Eye (tissue), 1 donor: ENCODE results near the gene CCL7.

Experiments
- DNase-seq: peaks from one replicate; pipeline ENCODE4 v3.0.0-alpha.2; 2015

Gene CCL7

GRCh38 chr17:34248511-34249024 is 21.5 kb upstream of the CCL7 start:
- no peak for DNase-seq

- DNase-seq: no peak
Observed at GRCh38 chr17:34249061-34249460, 21.0 kb upstream of the CCL7 start.

GRCh38 chr17:34249478-34249877 is 20.5 kb upstream of the CCL7 start:
- no peak for DNase-seq

- no peak for DNase-seq
Observed at GRCh38 chr17:34251186-34251585, 18.8 kb upstream of the CCL7 start.

GRCh38 chr17:34252095-34252443 is 18.0 kb upstream of the CCL7 start:
- no peak for DNase-seq

GRCh38 chr17:34252444-34253138 is 17.4 kb upstream of the CCL7 start:
- DNase-seq: peak; percentile 86

- no peak for DNase-seq
Observed at GRCh38 chr17:34253139-34253525, 16.9 kb upstream of the CCL7 start.

- DNase-seq: no peak
Observed at GRCh38 chr17:34254146-34254545, 15.9 kb upstream of the CCL7 start.

- peak; percentile 89 for DNase-seq
Observed at GRCh38 chr17:34254651-34255380, 15.2 kb upstream of the CCL7 start, which contains the start of gene CCL2. CCL2 (plus strand) TSS chr17:34255285; CDS start chr17:34255350, 65 bp downstream.

GRCh38 chr17:34255381-34255732 is 14.7 kb upstream of the CCL7 start:
- DNase-seq: no peak

GRCh38 chr17:34255841-34256240 is 14.2 kb upstream of the CCL7 start:
- DNase-seq: no peak

- DNase-seq: no peak
Observed at GRCh38 chr17:34257299-34257985, 12.6 kb upstream of the CCL7 start.

- no peak for DNase-seq
Observed at GRCh38 chr17:34257986-34258326, 12.1 kb upstream of the CCL7 start.

- no peak for DNase-seq
Observed at GRCh38 chr17:34259146-34259545, 10.9 kb upstream of the CCL7 start.

GRCh38 chr17:34260861-34261260 is 9.2 kb upstream of the CCL7 start:
- DNase-seq: no peak

GRCh38 chr17:34261568-34262337 is 8.3 kb upstream of the CCL7 start:
- DNase-seq: no peak

GRCh38 chr17:34265711-34266110 is 4.3 kb upstream of the CCL7 start:
- no peak for DNase-seq

- peak; percentile 45 for DNase-seq
Observed at GRCh38 chr17:34275881-34276280, 5.9 kb downstream of the CCL7 start.

GRCh38 chr17:34276826-34277225 is 6.8 kb downstream of the CCL7 start:
- no peak for DNase-seq

GRCh38 chr17:34283571-34283970 is 13.6 kb downstream of the CCL7 start:
- DNase-seq: no peak

- no peak for DNase-seq
Observed at GRCh38 chr17:34285286-34285792, 15.3 kb downstream of the CCL7 start, which contains the start of gene CCL11. CCL11 (plus strand) TSS chr17:34285742; CDS start chr17:34285809, 67 bp downstream.

GRCh38 chr17:34287875-34288274 is 17.9 kb downstream of the CCL7 start:
- DNase-seq: no peak

GRCh38 chr17:34290586-34290985 is 20.6 kb downstream of the CCL7 start:
- DNase-seq: no peak
